HG02885 (cell line): ENCODE data around the gene CPNE2.

Experiments
- ATAC-seq: cut with Tn5 transposase; IDR thresholded peaks from one replicate; pipeline ENCODE4 v1.9.1; 2021; ENCODE audit warnings: mild to moderate bottlenecking; ENCODE audit not compliant: unreplicated experiment, poor library complexity

CPNE2 gene

DNA sequence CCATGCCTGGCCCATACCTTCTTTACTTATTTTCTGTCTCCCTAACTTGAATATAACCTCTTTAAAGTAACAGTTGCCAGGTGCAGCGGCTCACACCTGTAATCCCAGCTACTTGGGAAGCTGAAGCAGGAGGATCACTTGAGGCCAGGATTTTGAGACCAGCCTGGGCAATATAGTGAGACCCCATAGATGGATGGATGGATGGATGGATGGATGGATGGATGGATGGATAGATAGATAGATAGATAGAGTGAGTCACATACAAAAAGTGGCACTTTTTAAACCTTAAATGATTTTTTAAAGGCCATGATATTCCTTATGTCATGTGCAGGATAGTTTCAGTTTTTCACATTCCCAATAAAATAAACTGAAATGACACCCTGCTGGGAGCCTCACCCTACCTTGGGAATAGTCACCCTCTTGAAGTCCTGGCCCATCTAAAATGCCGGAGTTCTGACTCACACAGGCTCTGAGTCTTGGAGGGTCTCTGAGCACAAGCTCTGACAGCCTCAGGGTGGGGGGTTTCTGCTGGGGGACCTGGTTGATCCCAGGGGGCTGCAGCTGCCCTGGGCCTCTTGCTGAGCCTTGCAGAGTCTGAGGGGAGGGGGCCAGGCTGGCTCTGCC, 26.2 kb downstream of the CPNE2 start:
- ATAC-seq: no peak

GRCh38 chr16:57123216-57123973, 31.0 kb downstream of the CPNE2 start:
- no peak for ATAC-seq

GRCh38 chr16:57123974-57124674, 31.7 kb downstream of the CPNE2 start:
- no peak for ATAC-seq

GRCh38 chr16:57125376-57125775, 33.0 kb downstream of the CPNE2 start:
- ATAC-seq: no peak

- no peak for ATAC-seq
These were observed 33.6 kb downstream of the CPNE2 start for GRCh38 chr16:57125969-57126368.

GRCh38 chr16:57126411-57126810, 34.0 kb downstream of the CPNE2 start:
- no peak for ATAC-seq

GRCh38 chr16:57127037-57127763, 34.8 kb downstream of the CPNE2 start:
- ATAC-seq: no peak

GRCh38 chr16:57127836-57128235, 35.5 kb downstream of the CPNE2 start:
- ATAC-seq: no peak

DNA sequence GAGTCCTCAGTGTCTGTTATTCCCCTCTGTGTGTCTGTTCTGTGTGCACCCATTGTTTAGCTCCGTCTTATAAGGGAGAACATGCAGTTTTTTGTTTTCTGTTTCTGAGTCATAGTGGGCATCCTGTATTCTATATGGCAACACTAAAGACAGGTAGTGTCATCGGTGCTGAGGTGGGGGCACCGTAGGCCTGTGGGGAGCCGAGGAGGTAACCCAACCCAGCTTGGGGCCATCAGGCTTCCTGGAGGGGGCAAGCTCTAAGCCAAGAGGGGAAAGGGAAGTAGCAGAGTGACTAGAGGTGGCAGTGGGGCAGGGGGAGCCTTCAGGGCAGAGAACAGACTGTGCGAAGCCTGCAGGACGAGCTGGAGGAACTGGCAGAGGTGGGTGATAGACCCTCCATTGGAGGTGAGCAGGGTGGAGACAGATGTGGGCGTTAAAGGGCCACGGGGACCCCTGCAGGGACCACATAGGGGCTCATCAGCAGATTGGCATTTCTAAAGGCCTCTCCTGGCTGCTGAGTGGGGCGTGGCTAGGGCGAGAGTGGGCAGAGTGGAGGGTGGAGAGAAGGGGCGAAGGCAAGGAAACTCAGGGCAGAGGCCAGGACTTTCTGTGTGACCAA, 36.5 kb downstream of the CPNE2 start:
- no peak for ATAC-seq

DNA sequence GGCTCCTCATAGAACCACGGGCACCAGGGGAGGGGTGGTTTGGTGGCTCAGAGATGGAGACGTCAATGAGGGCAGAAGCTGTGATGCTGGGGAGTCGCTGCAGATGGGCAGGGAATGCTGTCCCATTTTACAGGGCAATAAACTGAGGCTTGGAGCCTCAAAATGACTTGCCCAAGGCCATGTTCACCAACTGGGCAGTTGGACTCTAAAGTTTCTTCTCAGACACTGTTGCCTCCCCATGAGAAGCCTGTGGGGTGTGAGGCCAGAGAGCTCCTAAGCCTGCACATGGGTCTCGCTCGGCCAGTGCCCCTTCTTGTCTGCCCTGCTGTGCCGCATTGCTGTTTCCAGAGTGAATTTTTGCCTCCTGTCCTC, 38.6 kb downstream of the CPNE2 start:
- ATAC-seq: no peak

- ATAC-seq: no peak
These were observed 39.1 kb downstream of the CPNE2 start for GRCh38 chr16:57131351-57131970.

- no peak for ATAC-seq
These were observed 40.1 kb downstream of the CPNE2 start for GRCh38 chr16:57132470-57132869.

- ATAC-seq: no peak
These were observed 40.6 kb downstream of the CPNE2 start for GRCh38 chr16:57133031-57133430.

GRCh38 chr16:57133886-57134285, 41.5 kb downstream of the CPNE2 start:
- ATAC-seq: no peak

- no peak for ATAC-seq
These were observed 42.6 kb downstream of the CPNE2 start for GRCh38 chr16:57134982-57135381.

- no peak for ATAC-seq
These were observed 44.7 kb downstream of the CPNE2 start for GRCh38 chr16:57137043-57137442.

DNA sequence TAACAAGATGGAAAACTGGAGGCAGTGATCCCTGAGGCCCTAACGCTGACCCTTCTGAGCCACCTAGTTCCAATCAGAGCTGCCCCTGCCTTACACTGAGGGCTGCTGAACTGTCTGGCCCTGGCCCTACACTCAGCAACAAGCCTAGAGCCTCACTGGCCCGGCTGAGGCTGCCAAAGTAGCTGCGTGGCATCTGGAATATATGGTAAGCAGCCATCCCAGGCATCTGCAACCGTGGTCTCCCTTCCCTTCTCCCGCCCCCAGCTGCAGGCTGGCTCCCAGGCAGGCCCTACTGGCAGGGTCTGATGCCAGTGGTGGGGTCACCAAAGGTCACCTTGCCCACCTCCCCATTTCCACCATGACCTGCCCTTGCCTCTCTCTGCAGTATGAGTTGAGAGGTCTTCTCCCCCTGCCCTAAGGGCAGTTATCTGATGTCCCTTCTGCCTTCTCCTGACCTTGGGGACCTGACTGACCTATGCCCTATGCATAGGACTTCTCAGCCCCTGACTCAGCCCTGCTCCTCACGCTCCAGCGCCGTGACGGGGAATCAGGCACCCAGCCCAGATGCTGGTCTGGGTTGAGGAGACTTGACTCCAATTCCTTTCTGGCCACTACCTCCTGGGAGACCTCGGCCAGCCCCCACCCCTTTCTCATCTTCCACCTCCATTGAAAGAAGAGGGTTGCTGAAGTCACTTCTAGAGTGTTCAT, 45.3 kb downstream of the CPNE2 start:
- ATAC-seq: no peak

DNA sequence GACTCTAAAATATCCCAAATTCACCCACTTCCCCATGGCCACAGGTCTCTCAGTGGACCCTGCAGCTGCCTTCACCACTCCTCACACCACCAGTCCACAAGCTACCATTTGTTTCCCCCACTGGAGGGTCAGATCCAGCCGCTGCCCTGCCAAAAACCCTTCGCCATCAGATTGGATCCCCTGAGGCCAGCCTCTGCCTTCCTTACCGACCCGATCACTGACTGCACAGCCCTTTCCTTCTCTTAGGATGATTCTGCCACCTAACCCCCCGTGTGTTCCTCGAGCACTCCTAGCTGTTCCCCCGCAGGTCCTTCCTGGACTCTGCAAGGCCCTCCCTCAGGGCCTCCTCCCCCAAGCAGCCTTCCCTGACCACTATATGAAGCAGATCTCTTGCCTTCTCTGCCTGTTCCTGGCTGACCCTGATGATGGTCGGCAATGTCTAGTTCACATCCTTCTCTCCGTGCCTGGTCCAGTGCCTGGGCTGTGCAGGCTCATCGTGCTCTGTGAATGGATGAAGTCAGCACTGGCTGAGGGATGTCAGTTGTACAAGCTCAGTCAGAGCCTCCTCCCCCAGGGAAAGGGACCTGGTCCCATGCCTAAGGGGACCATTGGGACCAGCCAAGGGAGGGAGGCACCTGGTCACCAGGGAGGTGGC, 46.0 kb downstream of the CPNE2 start:
- ATAC-seq: no peak
